GM18498 (cell line): ENCODE data around the gene ARGLU1.

Source experiments
- ATAC-seq: cut with Tn5 transposase; IDR thresholded peaks from one replicate; pipeline ENCODE4 v1.9.1; 2021; ENCODE audit warnings: mild to moderate bottlenecking, moderate library complexity; ENCODE audit not compliant: unreplicated experiment

ARGLU1 gene

DNA sequence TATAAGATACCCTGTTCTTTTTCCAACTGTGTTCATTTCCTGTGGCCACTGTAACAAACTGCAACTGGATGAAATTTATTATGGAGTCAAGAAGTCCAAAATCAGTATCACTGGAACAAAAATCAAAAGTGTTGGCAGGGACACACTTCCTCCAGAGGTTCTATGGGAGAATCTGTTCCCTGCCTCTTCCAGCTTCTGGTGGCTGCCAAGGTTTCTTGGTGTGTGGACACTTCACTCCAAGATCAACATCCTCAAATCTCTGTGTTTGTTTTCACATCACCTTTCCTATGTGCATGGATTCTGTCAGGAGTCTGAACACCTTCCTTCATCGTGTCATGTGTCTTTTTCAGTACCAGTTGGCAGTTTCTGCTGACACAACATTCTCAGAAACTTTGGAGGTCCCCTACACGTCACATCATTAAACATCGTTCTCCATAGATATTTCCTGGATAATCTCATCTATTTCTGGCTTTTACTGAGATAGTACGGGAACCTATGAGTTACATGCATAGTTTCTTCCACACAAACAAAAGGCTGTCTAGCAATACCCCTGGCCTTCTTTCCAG lies 17.3 kb downstream of the ARGLU1 start:
- ATAC-seq: no peak

DNA sequence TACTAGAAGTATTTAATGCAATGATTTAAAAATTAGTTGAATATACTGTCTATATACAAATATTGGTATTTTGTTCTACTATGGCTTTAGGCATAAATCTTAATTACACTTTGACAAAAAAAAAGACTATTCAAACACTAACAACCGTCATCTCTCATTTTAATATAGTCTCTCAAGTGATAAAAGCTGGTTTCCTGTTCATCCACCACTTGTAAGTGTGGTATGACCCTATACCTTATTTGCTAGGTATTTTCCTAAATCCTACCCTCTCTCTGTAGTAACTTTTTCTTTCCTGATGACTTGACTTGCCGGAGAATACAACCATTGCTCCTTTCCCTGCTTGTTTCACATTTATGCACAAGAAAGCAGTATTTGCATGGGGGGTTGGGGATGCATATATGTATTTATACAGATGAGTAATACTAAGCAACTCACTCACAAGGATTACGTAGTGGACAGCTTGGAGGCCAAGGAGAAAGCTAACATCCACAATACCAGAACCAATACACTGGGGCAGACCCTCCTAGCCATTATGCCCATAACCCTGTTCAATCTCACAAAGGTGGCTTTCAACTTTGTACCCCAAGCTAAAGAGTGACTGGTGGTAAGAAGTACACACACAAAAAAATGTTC lies 19.8 kb downstream of the ARGLU1 start:
- ATAC-seq: no peak

DNA sequence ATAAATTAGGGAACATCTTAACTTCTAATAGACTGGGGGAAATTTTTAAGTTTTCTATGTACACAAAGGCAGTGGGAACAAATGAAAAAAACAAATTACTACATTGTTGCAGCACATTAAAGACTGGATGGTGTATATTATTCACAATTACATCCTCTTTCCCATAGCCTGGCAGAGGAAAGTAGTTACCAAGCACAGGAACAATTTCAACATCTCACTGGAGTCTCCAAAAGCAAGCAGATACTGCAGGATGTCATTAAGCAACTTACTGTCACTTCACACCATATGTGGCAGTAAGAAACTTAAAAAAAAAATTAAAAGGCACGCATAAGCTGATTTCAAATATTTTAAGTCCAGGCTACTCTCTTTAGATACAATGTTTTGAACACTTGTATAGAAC lies 26.1 kb downstream of the ARGLU1 start:
- ATAC-seq: no peak

DNA sequence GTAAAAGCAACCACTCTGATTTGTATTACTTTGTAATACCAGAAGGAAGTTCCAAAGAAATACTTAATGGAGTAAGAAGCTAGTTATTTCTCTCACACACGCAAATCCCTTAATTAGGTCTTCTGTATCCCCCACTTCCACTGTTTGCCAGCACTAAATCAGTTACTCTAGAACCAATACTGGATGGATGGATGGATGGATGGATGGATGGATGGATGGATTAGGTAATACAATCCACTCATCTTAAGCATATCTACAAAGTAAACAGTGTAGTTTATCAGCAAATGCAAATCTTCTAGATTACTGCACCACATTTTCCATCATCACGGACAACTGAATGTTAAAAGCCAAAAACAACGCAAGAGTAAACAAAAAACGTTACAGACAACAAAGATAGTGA lies 27.3 kb downstream of the ARGLU1 start:
- no peak for ATAC-seq

DNA sequence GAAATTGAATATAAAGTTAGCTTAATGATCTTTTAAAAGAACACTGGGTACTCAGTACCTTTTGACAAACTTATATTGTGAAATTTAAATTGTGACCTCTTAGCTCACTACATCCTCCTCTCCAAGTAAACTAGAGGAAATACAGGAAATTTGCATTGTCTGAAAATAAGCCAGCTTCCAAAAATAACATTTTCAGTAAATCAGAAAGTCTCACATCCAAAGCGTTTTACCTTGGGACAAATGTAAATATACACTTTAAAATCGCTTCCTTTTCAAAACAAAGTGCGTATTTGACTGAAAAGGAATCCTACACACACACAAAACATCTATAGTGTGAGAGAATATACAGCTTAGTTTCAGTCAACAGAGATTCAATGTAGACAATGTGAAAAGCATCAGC lies 30.4 kb downstream of the ARGLU1 start:
- no peak for ATAC-seq

DNA sequence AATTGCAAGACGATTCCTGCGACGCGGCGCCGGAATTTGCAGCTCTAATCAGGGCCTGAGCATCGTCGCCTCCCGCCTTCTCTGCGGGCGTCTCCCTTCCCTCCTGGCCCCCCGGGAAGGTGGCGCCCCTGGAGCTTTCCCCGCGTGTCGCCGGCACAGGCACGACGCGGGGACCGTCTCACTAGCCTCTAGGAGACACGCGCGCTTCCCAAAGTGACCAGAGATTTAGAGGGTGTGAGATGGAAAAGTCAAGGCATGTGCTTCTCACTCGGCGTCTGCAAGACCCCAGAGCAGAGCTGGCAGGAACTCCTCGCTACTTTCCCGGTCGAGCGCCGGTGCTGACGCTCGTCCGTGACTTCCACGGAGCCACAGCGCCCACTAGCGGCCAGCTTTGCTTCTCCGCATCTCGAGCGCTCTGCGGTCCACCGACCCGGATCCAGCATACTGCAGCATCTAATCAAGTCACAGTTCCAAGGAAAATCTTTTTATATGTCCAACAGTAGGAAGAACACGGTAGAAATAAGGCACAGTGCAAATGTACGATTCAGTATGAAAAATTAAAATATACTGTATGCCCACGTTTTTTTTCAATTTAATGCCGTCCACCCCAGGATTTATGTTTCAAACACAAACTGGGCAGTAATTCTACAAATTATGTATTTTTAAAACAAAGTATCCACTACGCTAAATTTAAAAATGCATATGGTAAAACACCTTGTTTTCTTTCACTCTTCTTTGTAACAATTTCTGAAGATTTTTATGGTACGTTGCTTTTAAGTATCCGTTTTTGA lies 31.5 kb downstream of the ARGLU1 start:
- peak; percentile 34 for ATAC-seq

DNA sequence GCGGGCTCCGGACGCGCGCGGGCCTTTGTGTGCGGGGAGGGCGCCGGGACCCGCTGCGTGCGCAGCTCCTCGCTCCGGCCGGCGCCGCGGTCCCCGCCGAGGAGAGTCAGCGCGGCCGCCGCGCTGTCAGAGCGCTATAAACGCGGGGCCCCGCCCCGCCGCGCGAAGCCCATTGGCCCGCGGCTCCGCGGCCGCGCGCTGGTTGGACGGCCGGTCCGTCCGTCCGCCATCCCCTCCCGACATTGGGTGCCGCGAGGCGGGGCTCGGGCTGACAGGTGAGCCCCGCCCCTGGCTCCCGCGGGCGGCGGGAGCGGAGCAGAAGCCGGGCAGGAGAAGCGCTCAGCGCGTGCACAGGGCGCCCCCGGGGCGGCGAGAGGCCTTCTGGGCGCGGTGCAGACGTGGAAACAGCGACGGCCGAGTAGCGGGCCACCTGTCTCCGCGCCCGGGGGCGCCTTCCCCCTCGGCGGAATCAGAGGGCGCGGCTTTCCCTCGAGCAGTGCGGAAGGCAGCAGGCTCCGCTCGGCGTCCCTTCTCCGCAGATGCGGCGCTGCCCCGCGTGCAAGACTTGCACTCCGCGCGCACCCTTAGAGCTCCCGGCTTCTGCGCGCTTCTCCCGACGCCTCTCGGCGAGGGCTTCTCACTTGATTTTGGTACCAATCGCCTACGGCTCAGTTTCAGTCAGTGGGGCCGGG lies 32.2 kb downstream of the ARGLU1 start, which contains the start of gene EFNB2:
TSS of gene EFNB2 (minus strand) at position 111 of the 692 bp plus-strand sequence. CDS start 698 bp downstream, outside the sequence.
- peak; percentile 97 for ATAC-seq

DNA sequence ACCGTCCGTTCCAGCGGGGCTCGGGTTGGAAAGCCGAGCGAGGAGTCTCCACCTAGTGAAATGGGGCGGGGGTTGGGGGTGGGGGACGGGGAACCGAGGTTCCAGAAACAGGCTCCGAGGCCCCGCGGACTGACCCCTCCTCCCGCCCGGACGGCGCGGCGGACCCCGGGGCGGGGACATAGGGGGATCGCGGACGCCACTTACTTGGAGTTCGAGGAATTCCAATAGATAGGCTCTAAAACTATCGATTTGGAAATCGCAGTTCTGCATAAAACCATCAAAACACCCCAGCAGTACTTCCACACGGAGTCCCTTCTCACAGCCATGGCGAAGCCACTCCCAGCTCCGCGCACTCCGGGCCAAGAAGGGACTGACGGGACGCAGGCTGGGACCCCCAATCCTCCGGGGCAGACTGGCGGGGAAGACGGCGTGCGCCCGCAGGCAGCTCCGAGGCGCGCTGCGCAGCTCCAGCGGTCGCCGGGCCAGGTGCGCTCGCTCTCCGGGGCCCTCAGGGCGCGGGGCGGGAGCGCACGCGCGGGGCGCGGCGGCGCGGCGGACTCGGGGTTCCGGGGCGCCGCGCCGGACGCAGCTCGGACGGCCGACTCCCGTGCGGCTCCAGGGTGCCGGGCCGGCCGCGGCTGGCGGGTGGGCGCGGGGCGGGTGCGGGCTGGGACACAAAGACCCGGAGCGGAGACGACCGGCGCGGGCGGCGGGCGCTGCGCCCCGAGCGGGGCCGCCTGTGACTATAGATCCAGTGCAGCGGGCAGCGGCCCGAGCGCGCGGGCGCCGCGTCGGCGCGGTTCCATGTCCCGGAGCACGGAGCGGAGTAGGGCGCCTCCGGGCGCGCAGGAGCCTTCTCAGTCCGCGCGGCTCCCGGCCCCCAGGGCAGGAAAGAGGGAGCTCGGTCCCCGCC lies 33.0 kb downstream of the ARGLU1 start:
- peak; percentile 29 for ATAC-seq

DNA sequence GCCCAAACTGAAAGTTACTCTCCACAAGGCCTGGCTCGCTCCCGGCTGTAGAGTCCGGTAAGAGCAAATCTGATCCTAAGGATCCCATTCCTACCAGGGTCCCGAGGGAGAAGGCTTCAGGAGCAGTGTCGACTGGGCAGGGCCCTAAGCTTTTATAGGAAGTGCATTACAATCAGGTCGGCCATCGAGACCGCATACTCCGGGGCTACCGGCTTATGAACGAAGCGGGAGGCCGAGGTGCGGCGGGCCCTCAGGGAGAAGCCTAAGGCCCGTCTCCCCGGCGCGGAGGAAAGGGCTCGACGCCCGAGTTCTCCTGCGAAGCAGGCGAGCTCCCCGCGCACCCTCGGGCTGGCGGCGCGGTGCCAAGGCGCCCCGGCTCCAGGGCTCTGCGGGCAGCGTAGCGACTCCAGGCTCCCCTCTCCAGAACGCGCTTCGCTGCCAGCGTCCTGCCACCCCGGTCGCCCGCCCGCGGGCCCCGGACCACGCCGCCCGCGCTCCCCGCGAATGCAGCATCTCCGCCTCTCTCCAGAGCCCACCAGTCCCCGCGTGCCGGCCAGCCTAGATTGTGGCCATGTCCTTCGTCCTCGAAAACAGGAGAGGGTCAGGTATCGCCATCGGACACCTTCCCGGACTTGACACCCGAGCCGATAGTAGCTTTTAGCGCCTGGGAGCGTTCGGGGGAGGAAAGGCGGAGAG lies 33.8 kb downstream of the ARGLU1 start:
- no peak for ATAC-seq

DNA sequence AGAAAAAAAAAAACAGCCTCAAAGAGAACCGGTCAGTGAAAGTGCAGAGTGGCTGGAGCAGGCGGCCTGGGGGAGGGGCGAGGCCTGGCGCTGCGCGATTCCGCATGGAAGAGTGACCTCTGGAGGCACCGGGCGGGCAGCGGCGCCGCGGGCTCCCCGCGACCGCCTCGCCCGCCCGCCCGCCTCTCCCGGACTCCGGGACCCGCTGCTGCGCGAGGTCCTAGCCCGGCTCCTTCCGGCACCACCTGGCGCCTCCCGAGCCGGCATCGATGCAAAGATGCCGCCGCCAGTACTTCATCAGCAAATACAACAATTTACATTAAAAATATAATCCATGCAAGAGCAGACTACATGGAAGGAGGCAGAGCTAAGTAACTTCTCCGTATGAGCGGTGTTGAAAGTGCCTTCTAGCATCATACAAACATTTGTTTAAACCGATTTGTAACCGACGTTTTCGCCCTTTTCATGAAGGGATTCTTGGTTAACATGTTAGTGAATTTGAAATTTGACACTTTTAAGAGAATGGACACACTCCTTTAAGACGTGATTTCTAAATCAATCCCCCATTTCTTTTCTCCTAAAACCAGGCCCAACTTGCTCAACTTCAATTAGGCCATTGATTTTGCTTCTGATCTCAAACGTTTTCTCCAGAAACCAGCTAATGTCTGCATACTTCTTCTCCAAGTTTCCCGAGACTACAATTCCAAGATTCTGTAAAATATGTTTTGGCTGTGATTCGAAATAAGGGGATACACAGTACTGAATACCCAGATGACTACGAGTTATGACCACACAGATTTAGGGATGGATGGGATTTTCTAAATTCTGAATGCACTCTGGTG lies 34.6 kb downstream of the ARGLU1 start:
- no peak for ATAC-seq

DNA sequence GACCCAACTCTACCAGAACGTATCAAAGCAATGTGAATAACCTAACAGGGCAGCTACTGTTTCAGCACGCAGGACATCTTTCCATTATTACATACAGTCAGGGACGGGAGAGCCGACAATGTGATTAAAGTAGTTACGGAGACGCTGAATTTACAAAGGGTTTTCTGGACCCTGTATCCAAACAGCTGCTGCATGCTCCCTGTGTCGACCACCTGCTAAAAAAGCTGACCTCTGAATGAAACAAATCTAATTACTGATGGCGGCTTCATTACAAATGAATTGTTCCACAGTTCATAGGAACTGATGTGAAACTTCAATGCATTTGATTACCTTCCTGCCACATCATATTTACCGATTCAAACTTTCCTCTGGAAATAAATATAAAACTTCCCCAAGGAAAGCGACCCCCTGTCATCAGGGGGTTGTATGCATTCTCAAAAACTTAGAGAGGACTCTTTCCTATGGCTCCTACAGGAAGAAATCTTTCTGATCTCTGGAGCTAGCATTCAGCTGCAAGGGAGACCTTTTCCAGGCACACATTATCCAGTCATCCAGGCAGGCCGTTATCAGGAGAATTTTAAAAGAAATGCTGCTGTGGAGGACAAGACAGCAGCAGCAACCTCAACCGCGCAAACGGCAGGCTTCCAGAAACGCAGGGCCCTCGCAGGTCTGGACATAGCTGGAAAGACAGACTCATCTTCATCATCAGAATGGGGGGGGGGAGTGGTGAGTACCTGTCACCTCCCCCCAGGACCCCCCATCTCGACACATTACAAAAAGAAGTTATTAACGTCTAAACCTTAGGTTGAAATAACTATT lies 35.6 kb downstream of the ARGLU1 start:
- ATAC-seq: no peak

DNA sequence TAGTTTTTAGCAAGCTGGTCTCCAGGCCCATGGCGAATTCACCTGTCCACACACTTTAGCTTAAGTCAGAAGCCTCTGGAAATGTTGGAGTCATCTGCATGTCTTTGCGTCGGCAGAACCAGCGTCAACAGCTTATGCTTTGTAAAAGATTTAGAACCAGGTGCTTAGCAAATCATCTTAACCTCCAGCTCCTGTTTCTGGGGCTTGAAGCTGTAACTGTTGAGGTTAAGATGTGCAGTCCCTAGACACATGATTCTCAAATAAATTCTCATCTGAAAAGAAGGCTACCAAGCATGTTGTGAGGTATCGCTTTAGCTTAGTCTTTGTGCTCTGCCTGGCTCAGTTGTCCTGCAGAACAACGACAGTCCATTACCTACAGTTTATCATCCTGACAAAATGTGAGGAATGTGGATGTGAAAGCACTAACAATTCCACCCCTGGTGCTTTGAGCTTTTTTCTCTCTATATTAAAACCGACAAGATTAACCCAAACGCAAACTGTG lies 36.9 kb downstream of the ARGLU1 start:
- ATAC-seq: no peak

DNA sequence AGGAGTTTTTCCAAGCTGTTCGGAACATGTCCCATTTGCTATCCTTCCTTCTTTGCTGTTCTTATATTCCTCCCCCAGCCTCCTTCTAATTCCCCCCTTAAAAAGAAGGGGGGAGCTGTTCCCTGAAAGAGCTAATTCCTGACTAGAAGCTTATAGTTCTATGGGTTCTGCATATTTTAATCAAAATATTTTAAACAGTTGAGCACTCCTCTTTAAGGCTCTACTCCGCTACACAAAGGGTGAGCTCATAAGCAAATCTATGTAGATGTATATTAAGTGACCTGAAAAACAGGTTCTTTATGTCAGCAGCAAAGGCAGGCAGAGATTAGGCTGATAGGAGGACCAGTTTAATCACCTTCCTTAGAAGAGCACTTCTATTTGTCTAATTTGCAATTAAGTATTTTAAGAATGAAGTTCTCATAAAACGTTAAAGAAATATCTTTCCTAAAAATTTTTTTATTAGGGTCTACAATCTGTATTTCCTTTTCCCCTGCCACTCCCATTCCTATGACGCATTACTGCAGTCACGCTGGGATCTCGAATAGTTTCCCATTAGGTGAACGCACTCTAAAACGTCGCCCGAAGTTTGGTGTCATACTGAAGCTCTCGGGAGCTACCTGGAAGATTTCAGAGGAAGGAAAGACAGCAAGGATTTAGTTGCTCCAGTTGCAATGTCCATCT lies 37.6 kb downstream of the ARGLU1 start:
- no peak for ATAC-seq

DNA sequence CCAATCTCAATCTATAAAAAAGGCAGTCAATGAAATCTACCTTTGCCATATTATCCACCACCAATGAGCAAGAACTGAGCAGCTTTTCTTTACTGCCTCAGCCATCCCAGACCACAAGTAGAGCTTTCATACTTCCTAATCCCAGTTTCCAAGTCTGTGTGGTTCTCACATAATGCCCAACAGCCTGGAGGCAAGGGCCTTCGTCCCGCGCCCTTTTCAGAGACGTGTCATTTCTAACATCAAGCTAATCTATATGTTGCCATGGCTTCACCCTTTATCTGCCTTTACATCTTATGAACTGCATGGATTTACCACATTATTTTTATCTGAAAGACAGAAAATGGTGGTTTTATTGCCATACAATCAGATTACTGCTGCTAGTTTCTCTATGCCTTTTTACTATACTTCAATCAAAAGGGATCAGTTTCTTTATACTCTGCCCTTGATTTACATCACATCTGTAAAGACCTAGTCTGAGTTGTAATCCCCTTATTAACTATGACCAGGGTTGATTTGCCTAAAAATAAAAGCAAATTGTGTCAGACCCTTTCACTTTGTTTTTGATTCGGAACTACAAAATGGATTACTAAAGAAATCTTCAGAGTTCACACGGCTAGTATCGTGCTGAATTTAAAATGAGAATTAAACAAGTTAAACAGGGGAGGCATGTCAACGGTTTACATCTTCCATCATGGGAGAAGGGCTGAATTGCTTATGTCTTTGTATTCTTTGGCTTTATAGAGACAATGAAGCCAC lies 38.3 kb downstream of the ARGLU1 start:
- ATAC-seq: no peak

DNA sequence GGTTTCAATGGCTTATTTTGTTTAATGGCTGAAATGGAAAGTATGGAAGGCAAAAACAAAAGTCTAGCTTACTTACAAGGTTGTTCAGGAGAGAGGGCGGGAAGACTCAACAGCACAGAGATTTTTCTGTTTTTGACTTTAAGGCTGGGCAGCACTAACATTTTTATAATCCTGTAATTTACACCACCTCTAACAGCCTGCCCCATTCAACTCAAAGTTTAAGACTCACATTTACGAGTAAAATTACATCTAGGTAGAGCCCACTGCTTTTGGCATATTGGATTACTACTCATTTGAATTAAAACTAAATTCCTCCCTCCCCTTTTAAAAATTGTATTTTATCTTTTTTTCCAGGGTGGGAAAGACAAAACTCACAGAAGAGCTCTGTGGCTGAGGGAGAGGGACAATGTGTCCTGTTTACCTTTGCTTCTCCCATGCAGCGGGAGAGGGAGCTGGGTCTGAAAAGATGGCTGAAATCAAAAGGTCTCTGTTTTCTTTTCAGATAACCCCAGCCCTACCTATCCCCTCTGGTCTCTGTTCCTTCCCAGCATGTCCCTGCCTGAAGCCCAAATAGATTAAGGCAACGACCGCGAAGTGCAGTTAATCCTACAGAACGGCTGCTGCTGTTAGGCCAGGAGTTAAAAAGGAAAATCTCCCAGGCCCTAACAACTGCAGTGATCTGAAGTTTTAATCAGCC lies 39.1 kb downstream of the ARGLU1 start:
- no peak for ATAC-seq

DNA sequence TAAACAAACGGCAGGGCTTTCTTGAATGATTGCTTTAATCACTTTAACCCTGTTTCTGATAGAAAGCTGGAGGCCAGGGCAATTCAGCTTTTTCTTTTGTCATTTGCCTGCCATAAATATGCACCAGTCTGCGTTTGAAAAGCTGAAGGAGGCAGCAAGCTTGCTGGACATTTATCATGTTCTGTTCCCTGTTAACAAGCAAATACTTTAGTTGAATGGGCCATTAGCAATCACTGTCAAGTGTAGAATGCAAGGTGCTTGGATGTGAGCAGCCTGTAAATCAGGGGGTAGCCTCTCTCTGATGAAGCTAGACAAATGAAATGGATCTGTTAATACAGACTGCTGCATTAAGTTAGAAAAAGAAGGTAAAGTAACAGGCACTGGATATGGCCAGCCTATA lies 40.1 kb downstream of the ARGLU1 start:
- no peak for ATAC-seq
